Umbilical cord (tissue), 2 donors: ENCODE results near the gene TLN1. TPM values are rescaled to one million over a fixed set of nuclear protein-coding genes. Genes with fewer than 3 reads are reported as not detected.
A peak's percentile ranks its signal among the peaks of the same experiment; 100 is the strongest.

Experiments
- DNase-seq: peaks from one replicate; pipeline ENCODE4 v3.0.0-alpha.2; 2015; ENCODE audit warnings: low spot score
- total RNA-seq: library from RNA; depleted of rRNA; stranded (reverse); fragments of >200 nt; gene quantifications from one replicate; pipeline ENCODE4 v1.2.3, GENCODE V29; 2014; ENCODE audit warnings: low replicate concordance; ENCODE audit not compliant: insufficient read depth

TLN1 gene, protein sequence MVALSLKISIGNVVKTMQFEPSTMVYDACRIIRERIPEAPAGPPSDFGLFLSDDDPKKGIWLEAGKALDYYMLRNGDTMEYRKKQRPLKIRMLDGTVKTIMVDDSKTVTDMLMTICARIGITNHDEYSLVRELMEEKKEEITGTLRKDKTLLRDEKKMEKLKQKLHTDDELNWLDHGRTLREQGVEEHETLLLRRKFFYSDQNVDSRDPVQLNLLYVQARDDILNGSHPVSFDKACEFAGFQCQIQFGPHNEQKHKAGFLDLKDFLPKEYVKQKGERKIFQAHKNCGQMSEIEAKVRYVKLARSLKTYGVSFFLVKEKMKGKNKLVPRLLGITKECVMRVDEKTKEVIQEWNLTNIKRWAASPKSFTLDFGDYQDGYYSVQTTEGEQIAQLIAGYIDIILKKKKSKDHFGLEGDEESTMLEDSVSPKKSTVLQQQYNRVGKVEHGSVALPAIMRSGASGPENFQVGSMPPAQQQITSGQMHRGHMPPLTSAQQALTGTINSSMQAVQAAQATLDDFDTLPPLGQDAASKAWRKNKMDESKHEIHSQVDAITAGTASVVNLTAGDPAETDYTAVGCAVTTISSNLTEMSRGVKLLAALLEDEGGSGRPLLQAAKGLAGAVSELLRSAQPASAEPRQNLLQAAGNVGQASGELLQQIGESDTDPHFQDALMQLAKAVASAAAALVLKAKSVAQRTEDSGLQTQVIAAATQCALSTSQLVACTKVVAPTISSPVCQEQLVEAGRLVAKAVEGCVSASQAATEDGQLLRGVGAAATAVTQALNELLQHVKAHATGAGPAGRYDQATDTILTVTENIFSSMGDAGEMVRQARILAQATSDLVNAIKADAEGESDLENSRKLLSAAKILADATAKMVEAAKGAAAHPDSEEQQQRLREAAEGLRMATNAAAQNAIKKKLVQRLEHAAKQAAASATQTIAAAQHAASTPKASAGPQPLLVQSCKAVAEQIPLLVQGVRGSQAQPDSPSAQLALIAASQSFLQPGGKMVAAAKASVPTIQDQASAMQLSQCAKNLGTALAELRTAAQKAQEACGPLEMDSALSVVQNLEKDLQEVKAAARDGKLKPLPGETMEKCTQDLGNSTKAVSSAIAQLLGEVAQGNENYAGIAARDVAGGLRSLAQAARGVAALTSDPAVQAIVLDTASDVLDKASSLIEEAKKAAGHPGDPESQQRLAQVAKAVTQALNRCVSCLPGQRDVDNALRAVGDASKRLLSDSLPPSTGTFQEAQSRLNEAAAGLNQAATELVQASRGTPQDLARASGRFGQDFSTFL (N-terminal part only)
- total RNA-seq = 273 TPM

- DNase-seq = peak; percentile 100
Observed at GRCh38 chr9:35732185-35732799, at the start of gene TLN1, which contains the start of gene CREB3. TLN1 (minus strand) TSS chr9:35732195; CDS start chr9:35725694, 6,501 bp downstream. CREB3 (plus strand) TSS chr9:35732666; CDS start chr9:35732773, 107 bp downstream.

- no peak for DNase-seq
Observed at GRCh38 chr9:35781066-35781465, 49.1 kb upstream of the TLN1 start.

DNA sequence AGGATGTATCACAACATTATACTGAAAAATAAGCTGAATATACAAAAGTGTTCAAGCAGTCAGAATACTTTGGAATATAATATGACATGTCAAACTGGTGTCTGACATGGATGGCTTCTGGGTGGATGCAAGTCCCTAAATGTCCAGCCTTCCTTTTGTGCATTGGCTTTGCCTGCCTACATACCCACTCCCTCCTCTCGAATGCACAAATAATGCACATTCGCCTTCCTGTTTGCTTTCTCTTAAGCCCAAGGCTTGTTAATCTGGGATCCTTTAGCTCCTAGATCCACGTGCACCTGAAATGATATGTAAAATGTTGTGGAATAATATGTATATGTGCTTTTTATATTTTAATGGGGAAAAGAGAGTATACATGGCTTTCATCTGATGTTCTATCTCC, 46.5 kb upstream of the TLN1 start:
- DNase-seq = no peak

DNA sequence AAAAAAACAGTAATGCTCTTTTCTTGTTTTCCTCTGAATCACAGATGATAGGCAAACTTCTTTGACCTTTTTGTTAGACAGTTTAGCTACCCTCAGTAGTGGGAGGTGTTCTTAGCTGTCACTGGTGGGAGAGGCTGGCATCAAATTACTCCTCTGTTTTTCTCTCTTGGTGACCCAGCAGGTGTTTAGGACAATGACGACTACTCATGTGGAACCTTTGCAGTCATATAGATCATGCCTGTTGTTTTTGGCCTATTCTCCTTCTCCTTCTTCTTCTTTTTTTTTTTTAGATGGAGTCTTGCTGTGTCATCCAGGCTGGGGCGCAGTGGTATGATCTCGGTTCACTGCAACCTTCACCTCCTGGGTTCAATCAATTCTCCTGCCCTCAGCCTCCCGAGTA, 44.0 kb upstream of the TLN1 start:
- no peak for DNase-seq

- DNase-seq = peak; percentile 43
Observed at GRCh38 chr9:35774907-35775635, 43.1 kb upstream of the TLN1 start.

DNA sequence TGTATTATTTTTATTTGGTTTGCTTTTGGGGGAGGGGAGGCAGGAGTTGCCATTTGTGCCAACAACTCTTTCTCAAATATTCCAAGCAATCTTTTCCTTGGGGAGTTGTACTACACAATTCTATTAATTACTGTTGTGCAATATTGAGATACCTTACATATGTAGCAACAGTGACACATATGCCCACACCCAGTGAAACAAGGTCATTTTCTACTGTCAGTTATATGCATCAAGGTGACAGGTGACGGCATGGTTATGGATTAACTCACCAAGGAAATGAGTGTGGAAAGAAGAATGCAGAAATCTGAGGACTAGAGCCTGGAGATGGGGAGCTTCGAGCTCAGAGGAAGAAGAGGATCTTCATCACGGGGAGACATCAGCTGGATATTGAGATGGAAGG, 39.9 kb upstream of the TLN1 start:
- no peak for DNase-seq

GRCh38 chr9:35771534-35771933, 39.5 kb upstream of the TLN1 start:
- DNase-seq = no peak

- DNase-seq = no peak
Observed at GRCh38 chr9:35771075-35771433, 39.1 kb upstream of the TLN1 start.

DNA sequence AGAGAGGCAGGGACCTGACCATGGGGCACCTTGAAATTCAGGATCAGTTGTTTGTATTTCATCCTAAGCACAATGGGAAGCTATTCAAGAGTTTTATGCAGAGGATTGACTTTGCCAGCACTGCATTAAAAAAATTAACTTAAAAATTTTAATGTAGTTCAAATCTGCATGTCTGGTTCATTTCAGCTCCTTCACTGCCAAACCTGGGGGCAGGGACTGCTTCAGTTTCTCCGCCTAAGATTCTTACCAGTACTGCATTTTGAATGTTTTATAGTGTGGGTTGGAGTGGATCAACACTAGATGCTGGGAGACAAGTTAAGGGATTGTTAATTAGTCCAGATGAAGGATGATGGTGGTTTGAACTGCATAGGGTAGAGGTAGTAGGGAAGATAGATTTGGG, 37.8 kb upstream of the TLN1 start:
- no peak for DNase-seq

DNA sequence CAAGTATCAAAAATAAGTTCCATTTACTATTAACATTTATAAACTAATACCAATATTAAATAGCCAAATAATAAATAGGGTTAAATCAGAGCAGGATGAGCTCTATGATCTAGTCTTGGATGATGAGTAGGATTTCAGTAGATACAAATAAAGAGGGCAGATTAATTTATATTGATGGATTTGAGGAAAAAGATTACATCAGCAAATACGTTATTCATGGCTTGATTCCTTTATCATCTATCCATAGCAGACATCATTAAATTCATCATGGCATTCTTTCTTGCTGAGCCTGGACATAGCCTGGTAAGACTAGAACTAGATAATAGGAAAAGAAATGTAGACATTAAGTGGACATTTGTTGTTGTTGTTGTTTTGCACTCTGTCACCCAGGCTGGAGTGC, 35.5 kb upstream of the TLN1 start:
- no peak for DNase-seq

GRCh38 chr9:35766997-35767396, 35.0 kb upstream of the TLN1 start:
- DNase-seq = no peak

DNA sequence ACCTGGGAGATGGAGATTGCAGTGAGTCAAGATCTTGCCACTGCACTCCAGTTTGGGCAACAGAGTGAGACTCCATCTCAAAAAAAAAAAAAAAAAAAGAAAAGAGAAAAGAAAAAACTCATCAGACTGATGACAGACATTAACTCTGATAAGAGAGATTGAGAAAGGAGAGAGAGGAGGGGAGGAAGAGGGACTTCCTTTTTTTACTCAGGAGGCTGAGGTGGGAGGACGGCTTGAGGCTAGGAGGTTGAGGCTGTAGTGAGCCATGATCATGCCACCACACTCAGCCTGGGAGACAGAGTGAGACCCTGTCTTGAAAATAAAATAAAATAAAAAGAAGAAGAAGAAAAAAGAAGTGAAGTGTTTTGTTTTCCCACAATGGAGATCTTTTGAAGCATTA, 31.8 kb upstream of the TLN1 start:
- DNase-seq = no peak

- DNase-seq = no peak
Observed at GRCh38 chr9:35763181-35763580, 31.2 kb upstream of the TLN1 start.

- DNase-seq = peak; percentile 54
Observed at GRCh38 chr9:35760651-35761050, 28.7 kb upstream of the TLN1 start.

- no peak for DNase-seq
Observed at GRCh38 chr9:35759795-35760194, 27.8 kb upstream of the TLN1 start.

DNA sequence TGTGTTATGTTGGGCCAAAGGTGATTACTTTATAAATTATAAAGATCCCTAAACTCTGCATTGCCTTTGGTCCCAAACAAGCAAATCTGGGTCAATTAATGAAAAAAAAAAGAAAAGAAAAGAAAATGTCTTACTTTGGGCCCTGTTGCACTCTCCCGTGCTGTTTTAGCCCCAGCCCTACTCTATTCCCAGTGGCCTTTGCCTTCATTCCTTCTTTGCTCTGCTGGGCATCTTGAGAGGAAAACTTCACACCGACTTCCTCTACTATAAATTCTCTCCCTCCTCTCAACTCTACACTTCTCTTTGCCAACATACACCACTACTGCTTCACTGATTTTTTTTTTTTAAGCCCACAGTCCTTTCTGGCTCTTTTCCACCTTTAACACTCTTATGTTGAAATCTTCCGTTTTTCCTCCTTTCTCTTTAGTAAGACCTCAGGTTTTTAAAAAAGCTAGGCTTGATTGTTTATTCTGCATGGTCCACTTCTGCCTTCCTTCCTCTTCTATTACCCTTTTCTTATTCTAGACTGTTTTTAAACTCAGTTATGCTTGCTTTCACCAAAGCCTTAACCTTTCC, 26.6 kb upstream of the TLN1 start:
- DNase-seq = peak; percentile 31

DNA sequence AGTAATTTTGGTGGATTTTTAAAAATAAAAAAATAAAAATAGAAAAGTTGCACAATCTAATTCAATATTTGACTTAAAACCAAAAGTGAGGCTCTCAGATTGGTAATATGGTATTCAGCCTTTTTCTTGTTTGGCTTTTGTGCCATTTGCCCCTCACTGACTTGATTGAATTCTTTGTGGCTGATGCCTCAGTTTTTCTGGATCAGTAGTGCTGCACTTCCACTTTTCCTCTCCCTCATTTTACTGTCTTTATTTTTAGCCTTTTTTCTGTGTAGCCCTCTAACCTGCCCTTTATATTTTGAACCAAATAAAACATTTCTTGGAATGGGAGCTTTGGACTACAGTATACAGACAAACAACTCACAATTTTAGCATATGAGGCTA, 25.9 kb upstream of the TLN1 start:
- no peak for DNase-seq

DNA sequence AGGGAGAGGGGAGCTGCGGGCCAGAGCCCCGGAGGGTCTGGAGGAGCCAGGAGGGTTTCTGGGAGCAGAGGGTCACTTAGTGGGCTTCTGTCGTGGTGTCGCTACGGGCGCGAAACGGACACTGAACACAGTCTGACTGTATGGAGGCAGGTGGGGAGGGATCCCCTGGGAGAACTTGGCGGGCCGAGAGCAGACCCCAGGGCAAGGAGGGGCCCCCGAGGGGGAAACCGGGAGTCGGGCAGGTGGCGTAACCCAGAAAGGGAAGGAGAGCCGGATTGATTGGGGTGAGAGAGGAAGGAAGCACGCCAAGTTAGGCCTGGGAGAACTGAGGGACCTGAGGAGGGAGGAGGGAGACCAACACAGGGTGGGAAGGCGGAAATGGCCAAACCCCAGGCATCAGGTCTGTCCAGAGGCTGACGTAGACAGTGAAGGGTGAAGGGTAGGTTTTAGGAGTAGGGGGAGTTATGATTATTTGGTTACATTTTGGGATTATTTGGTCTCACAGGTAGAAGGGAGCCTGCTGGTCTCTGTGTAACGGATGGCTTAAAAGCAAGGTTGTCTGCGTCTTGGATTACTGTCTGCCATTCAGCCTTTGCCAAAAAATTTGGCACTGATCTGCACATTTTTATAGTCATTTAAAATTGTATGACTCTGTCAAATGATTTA, 25.4 kb upstream of the TLN1 start:
- peak; percentile 35 for DNase-seq
